UCSD-AML1 (cell line): ENCODE measurements around the gene KLF6.
"Not testable (repeated sequence)": the region's sequence is repeated elsewhere in the genome, so short reads cannot be mapped to it uniquely, and the experiment has no call there.

ENCODE experiments used
- DNase-seq: peaks from one replicate; lab custom pipeline; 2025; ENCODE audit not compliant: unreplicated experiment; lab: John Stamatoyannopoulos, UW

KLF6 gene

GRCh38 chr10:3732183-3732582 is 52.8 kb downstream of the KLF6 start:
- DNase-seq = not testable (repeated sequence)

- no peak for DNase-seq
Observed at GRCh38 chr10:3729397-3729976, 55.5 kb downstream of the KLF6 start.

- no peak for DNase-seq
Observed at GRCh38 chr10:3728563-3728962, 56.4 kb downstream of the KLF6 start.

GRCh38 chr10:3727268-3727667 is 57.7 kb downstream of the KLF6 start:
- no peak for DNase-seq
